ENCODE results near the gene IFI30. TPM values are rescaled to one million over a fixed set of nuclear protein-coding genes. Genes with fewer than 3 reads are reported as not detected.

The IFI30 gene
- total RNA-seq, 1 experiment from 2014 or later = 23.6 TPM

- no peak for DNase-seq
- H3K36me3 Mint-ChIP-seq (ENCODE audit: insufficient read depth in 1 of 3, low read depth in 3 of 3) = peaks cover 0 to 3% (median 0%) of the 10 kb centered on the region in 3 experiments; a peak in 2 of 7 replicates
Measured at GRCh38 chr19:18216789-18217188, 43.2 kb downstream of the IFI30 start.

More at GRCh38 chr19:18216789-18217188, 43.2 kb downstream of the IFI30 start:
- Histone ChIP-seq H3K79me1 (ENCODE audit: insufficient read depth, low read depth, low read length, poor library complexity, severe bottlenecking) (no peaks in the 10 kb centered on the region), H3K23ac (ENCODE audit: insufficient read length, low read depth, low read length) (no peak overlapping the region), H3K23me2 (ENCODE audit: insufficient read length, low read depth, low read length, poor library complexity, severe bottlenecking) (no peaks in the 10 kb centered on the region), H3T11ph (ENCODE audit: low read length) (no peak overlapping the region), H3K4me1 (ENCODE audit: insufficient read depth, low read length) (no peaks in the 10 kb centered on the region; the same call in 1 of the 2 replicates), H2BK15ac (ENCODE audit: low read depth, low read length) (no peak overlapping the region), H2AFZ (ENCODE audit: low read length) (no peak overlapping the region), H4K8ac (replicated peaks; ENCODE audit: insufficient read length, low read depth, low read length) (no peak overlapping the region), H2BK20ac (ENCODE audit: low read depth, low read length, poor library complexity, severe bottlenecking) (no peak overlapping the region), H3K4me2 (ENCODE audit: insufficient read depth, insufficient read length, low read length) (no peak overlapping the region), H3K14ac (ENCODE audit: insufficient read depth, low read length) (no peak overlapping the region; the same call in 1 of the 2 replicates), H2BK5ac (ENCODE audit: insufficient read length, low read length) (no peak overlapping the region), H4K20me1 (ENCODE audit: control insufficient read depth, insufficient read depth, insufficient read length) (no peaks in the 10 kb centered on the region), H3K9ac (ENCODE audit: extremely low read depth, insufficient read length, low read length) (no peak overlapping the region), H2AK5ac (ENCODE audit: insufficient read length, low read length) (no peak overlapping the region), H4K91ac (ENCODE audit: insufficient read length, low read depth, low read length) (no peak overlapping the region), H3K79me2 (ENCODE audit: insufficient read depth, low read length) (no peaks in the 10 kb centered on the region), H3K9me3 (ENCODE audit: control insufficient read depth, low read depth, low read length) (no peaks in the 10 kb centered on the region), H2BK12ac (ENCODE audit: insufficient read length, low read depth, low read length) (no peak overlapping the region), H4K5ac (ENCODE audit: insufficient read length, low read depth, low read length) (no peak overlapping the region), H3K27ac (ENCODE audit: insufficient read length, low read depth, low read length) (no peak overlapping the region), H3K4ac (ENCODE audit: low read depth, low read length) (no peak overlapping the region), H3K56ac (ENCODE audit: insufficient read length, low read depth, low read length) (no peak overlapping the region), H2BK120ac (ENCODE audit: low read depth, low read length, poor library complexity, severe bottlenecking) (no peak overlapping the region), H3K18ac (ENCODE audit: insufficient read length, low read depth, low read length) (no peak overlapping the region), H3K27me3 (ENCODE audit: insufficient read depth, low read length) (no peaks in the 10 kb centered on the region)
- no CpG with 5 or more reads among the region's 8 CpGs for WGBS (ENCODE audit: extremely low coverage, insufficient read length, low lambda C conversion rate)
- Mint-ChIP-seq H3K4me3 (no peak overlapping the region), H3K9me3 (no peaks in the 10 kb centered on the region), H3K4me1 (peaks cover 10 to 15% of the 10 kb centered on the region in 2 experiments), H3K27ac (no peak overlapping the region), H3K27me3 (ENCODE audit: low read depth) (peaks cover 5% of the 10 kb centered on the region)
- TF ChIP-seq CTCF (conservative IDR thresholded peaks at IDR 0.05) = no peak
